ENCODE data around the gene ENOX1. TPM values are rescaled to one million over a fixed set of nuclear protein-coding genes. Genes with fewer than 3 reads are reported as not detected.

Gene ENOX1
- polyA plus RNA-seq, 3 donors, result 0.04 TPM; not detected in 2

DNA sequence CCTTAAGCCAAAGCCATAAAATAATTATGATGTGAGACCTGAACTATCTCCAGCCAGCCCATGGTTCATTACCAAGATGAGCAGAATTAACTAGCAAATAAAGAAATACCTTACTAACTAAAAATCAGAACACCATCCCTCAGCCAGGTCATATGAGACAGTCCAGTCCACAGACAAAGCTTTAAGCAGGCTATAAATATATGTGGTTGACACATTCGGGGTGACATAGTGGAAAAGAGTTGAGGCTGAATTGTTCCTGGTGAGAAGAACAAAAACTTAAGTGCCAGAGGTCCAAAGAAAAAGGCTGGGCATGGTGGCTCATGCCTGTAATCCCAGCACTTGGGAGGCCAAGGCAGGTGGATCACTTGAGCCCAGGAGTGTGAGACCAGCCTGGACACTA is 30.9 kb downstream of the ENOX1 start:
- no peaks in the 10 kb centered on the region for H3K36me3 ChIP-seq (replicated peaks in 1 of 2; ENCODE audit: control insufficient read depth in 1 of 2, insufficient read depth in 2 of 2, low read length in 2 of 2)
- H2AFZ ChIP-seq (ENCODE audit: insufficient read depth, low read depth, low read length, poor library complexity, severe bottlenecking), result no peak overlapping the region
- intact Hi-C loops (cut with micrococcal nuclease), result no loop called here
- no peaks in the 10 kb centered on the region for H3K9me3 ChIP-seq (replicated peaks in 1 of 2; ENCODE audit: control insufficient read depth in 1 of 2, insufficient read depth in 1 of 2, low read length in 2 of 2)
- TF ChIP-seq, protein P1, sequence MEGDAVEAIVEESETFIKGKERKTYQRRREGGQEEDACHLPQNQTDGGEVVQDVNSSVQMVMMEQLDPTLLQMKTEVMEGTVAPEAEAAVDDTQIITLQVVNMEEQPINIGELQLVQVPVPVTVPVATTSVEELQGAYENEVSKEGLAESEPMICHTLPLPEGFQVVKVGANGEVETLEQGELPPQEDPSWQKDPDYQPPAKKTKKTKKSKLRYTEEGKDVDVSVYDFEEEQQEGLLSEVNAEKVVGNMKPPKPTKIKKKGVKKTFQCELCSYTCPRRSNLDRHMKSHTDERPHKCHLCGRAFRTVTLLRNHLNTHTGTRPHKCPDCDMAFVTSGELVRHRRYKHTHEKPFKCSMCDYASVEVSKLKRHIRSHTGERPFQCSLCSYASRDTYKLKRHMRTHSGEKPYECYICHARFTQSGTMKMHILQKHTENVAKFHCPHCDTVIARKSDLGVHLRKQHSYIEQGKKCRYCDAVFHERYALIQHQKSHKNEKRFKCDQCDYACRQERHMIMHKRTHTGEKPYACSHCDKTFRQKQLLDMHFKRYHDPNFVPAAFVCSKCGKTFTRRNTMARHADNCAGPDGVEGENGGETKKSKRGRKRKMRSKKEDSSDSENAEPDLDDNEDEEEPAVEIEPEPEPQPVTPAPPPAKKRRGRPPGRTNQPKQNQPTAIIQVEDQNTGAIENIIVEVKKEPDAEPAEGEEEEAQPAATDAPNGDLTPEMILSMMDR (IDR thresholded peaks at IDR 0.05), result no peak
- no peak overlapping the region for H3K4me3 Mint-ChIP-seq
- no peaks in the 10 kb centered on the region for H3K9me3 Mint-ChIP-seq
- H3K4me1 ChIP-seq (ENCODE audit: control insufficient read depth in 1 of 2, insufficient read depth in 2 of 2, low read length in 2 of 2), result no peaks in the 10 kb centered on the region
- H3K4me2 ChIP-seq (replicated peaks; ENCODE audit: extremely low read depth, low read length, poor library complexity, severe bottlenecking), result no peak overlapping the region
- WGBS (ENCODE audit: insufficient coverage), result no CpG with 5 or more reads among the region's 1 CpG
- DNase-seq, result no peak
- H3K27me3 ChIP-seq (ENCODE audit: control insufficient read depth in 2 of 2, insufficient read depth in 2 of 2, low read length in 2 of 2), result no peaks in the 10 kb centered on the region
- H3K27ac Mint-ChIP-seq, result no peak overlapping the region
- no peaks in the 10 kb centered on the region for H4K20me1 ChIP-seq (ENCODE audit: insufficient read depth, low read length)
- H3K4me1 Mint-ChIP-seq, result no peaks in the 10 kb centered on the region
- H3K36me3 Mint-ChIP-seq, result no peaks in the 10 kb centered on the region
- peaks cover 0 to 16% (median 6%) of the 10 kb centered on the region in 3 donors for H3K27me3 Mint-ChIP-seq (ENCODE audit: low read depth in 3 of 3)
- H3K9ac ChIP-seq (ENCODE audit: insufficient read depth, low read length, poor library complexity, severe bottlenecking), result no peak overlapping the region
- no peak overlapping the region for H3K27ac ChIP-seq (ENCODE audit: low read depth in 1 of 2, low read length in 2 of 2)
- H3K79me2 ChIP-seq (ENCODE audit: insufficient read depth, low read length), result no peaks in the 10 kb centered on the region
- no peak overlapping the region for H3K4me3 ChIP-seq (replicated peaks in 1 of 3; ENCODE audit: low read depth in 2 of 3, low read length in 3 of 3)

DNA sequence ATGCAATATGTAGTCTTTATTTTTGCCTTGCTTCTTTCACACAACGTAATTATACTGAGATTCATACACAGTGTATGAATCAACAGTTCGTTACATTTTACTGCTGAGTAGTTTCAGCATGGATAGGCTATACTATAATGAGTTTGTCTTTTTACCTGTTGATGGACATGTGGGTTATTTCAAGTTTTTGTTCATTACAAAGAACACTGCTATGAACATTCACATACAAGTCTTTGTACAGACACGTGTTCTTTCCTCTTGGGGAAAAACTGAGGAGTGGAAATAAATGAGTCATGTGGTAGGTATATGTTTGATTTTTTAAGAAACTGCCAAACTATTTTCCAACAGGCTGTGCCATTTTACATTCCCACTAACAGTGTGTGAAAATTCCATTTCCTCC is 35.1 kb downstream of the ENOX1 start:
- Histone ChIP-seq H3K4me1 (ENCODE audit: control insufficient read depth in 1 of 2, insufficient read depth in 2 of 2, low read length in 2 of 2) (no peaks in the 10 kb centered on the region), H3K27me3 (ENCODE audit: control insufficient read depth in 2 of 2, insufficient read depth in 2 of 2, low read length in 2 of 2) (no peaks in the 10 kb centered on the region), H3K79me2 (ENCODE audit: insufficient read depth, low read length) (no peaks in the 10 kb centered on the region), H3K4me2 (replicated peaks; ENCODE audit: extremely low read depth, low read length, poor library complexity, severe bottlenecking) (no peak overlapping the region), H3K27ac (ENCODE audit: low read depth in 1 of 2, low read length in 2 of 2) (no peak overlapping the region), H4K20me1 (ENCODE audit: insufficient read depth, low read length) (no peaks in the 10 kb centered on the region), H3K4me3 (replicated peaks in 1 of 3; ENCODE audit: low read depth in 2 of 3, low read length in 3 of 3) (no peak overlapping the region), H3K36me3 (replicated peaks in 1 of 2; ENCODE audit: control insufficient read depth in 1 of 2, insufficient read depth in 2 of 2, low read length in 2 of 2) (no peaks in the 10 kb centered on the region), H3K9me3 (replicated peaks in 1 of 2; ENCODE audit: control insufficient read depth in 1 of 2, insufficient read depth in 1 of 2, low read length in 2 of 2) (no peaks in the 10 kb centered on the region), H3K9ac (ENCODE audit: insufficient read depth, low read length, poor library complexity, severe bottlenecking) (no peak overlapping the region), H2AFZ (ENCODE audit: insufficient read depth, low read depth, low read length, poor library complexity, severe bottlenecking) (no peak overlapping the region)
- Mint-ChIP-seq H3K4me1 (no peaks in the 10 kb centered on the region), H3K27ac (no peak overlapping the region), H3K9me3 (no peaks in the 10 kb centered on the region), H3K4me3 (no peak overlapping the region), H3K36me3 (no peaks in the 10 kb centered on the region), H3K27me3 (ENCODE audit: low read depth in 3 of 3) (peaks cover 2 to 8% (median 6%) of the 10 kb centered on the region in 3 donors)
- DNase-seq, result no peak
- intact Hi-C loops (cut with micrococcal nuclease), result no loop called here
- TF ChIP-seq, protein P1 (IDR thresholded peaks at IDR 0.05), result no peak
- WGBS (ENCODE audit: insufficient coverage), result no CpG with 5 or more reads among the region's 3 CpGs
